ENCODE data around the gene ZGLP1.
A peak's percentile ranks its signal among the peaks of the same experiment; 100 is the strongest.

The ZGLP1 gene

GRCh38 chr19:10259162-10259905, 50.3 kb downstream of the ZGLP1 start:
- no peak for DNase-seq (ENCODE audit: insufficient read length, low spot score)
- FAIRE-seq, result no peak
- peak; percentile 70 for TF ChIP-seq CTCF (IDR thresholded peaks at IDR 0.05; ENCODE audit: insufficient read depth, missing control alignments)

- TF ChIP-seq CTCF (IDR thresholded peaks at IDR 0.05; ENCODE audit: insufficient read depth, missing control alignments), result no peak
- DNase-seq (ENCODE audit: insufficient read length, low spot score) (no peak), FAIRE-seq (no peak)
Measured at GRCh38 chr19:10258080-10258710, 51.4 kb downstream of the ZGLP1 start.

- no peak for TF ChIP-seq CTCF (IDR thresholded peaks at IDR 0.05; ENCODE audit: insufficient read depth, missing control alignments)
- FAIRE-seq, result no peak
- no peak for DNase-seq (ENCODE audit: insufficient read length, low spot score)
Measured at GRCh38 chr19:10256970-10257615, 52.5 kb downstream of the ZGLP1 start.

- no peak for DNase-seq (ENCODE audit: insufficient read length, low spot score)
- TF ChIP-seq CTCF (IDR thresholded peaks at IDR 0.05; ENCODE audit: insufficient read depth, missing control alignments), result no peak
- no peak for FAIRE-seq
Measured at GRCh38 chr19:10256551-10256950, 53.1 kb downstream of the ZGLP1 start.

- DNase-seq (ENCODE audit: insufficient read length, low spot score), result no peak
- no peak for TF ChIP-seq CTCF (IDR thresholded peaks at IDR 0.05; ENCODE audit: insufficient read depth, missing control alignments)
- FAIRE-seq, result no peak
Measured at GRCh38 chr19:10255358-10255757, 54.3 kb downstream of the ZGLP1 start.

All from D721Med (cell line).